Endodermal cell (in vitro differentiated cells): ENCODE results near the gene KRTAP19-3. TPM values are rescaled to one million over a fixed set of nuclear protein-coding genes. Genes with fewer than 3 reads are reported as not detected.
A peak's percentile ranks its signal among the peaks of the same experiment; 100 is the strongest.
"Not testable (repeated sequence)": the region's sequence is repeated elsewhere in the genome, so short reads cannot be mapped to it uniquely, and the experiment has no call there.

Experiments
- DNase-seq: peaks from one replicate; pipeline ENCODE4 v3.0.0-alpha.2; 2017
- H3K27ac ChIP-seq: 2 replicates; pipeline ENCODE4 v1.5.1; 2013; ENCODE audit warnings: mild to moderate bottlenecking, low read depth, low read length, moderate library complexity
- H3K27me3 ChIP-seq: 2 replicates; pipeline ENCODE4 v1.6.1; 2013; ENCODE audit warnings: mild to moderate bottlenecking, low read length, moderate library complexity; ENCODE audit not compliant: insufficient read depth, control insufficient read depth, poor library complexity, severe bottlenecking
- H3K36me3 ChIP-seq: 2 replicates; pipeline ENCODE4 v1.7.0; 2013; ENCODE audit warnings: mild to moderate bottlenecking, low read length, moderate library complexity; ENCODE audit not compliant: control insufficient read depth, insufficient read depth
- H3K4me1 ChIP-seq: one replicate; pipeline ENCODE4 v1.7.0; 2013; ENCODE audit warnings: low read length; ENCODE audit not compliant: control insufficient read depth, insufficient read depth
- H3K4me3 ChIP-seq: 2 replicates; pipeline ENCODE4 v1.5.1; 2013; ENCODE audit warnings: mild to moderate bottlenecking, low read length, moderate library complexity
- H3K9ac ChIP-seq: 2 replicates; pipeline ENCODE4 v1.6.1; 2013; ENCODE audit warnings: mild to moderate bottlenecking, low read length, moderate library complexity; ENCODE audit not compliant: poor library complexity, severe bottlenecking; ENCODE audit errors: extremely low read depth
- H3K9me3 ChIP-seq: 2 replicates; pipeline ENCODE4 v1.6.1; 2013; ENCODE audit warnings: mild to moderate bottlenecking, low read length, moderate library complexity; ENCODE audit not compliant: control insufficient read depth
- H3K27ac Mint-ChIP-seq: 2 replicates; pipeline ENCODE4 v1.8.0; 2020; ENCODE audit warnings: mixed read lengths
- H3K27me3 Mint-ChIP-seq: 2 replicates; pipeline ENCODE4 v1.8.0; 2021; ENCODE audit warnings: mild to moderate bottlenecking, mixed read lengths; ENCODE audit not compliant: insufficient read depth
- H3K36me3 Mint-ChIP-seq: 2 replicates; pipeline ENCODE4 v1.8.0; 2020; ENCODE audit warnings: low read depth, mixed read lengths
- H3K4me1 Mint-ChIP-seq: 2 replicates; pipeline ENCODE4 v1.8.0; 2020; ENCODE audit warnings: mixed read lengths
- H3K4me3 Mint-ChIP-seq: 2 replicates; pipeline ENCODE4 v1.8.0; 2020; ENCODE audit warnings: mild to moderate bottlenecking, moderate library complexity, mixed read lengths
- H3K9me3 Mint-ChIP-seq: 2 replicates; pipeline ENCODE4 v1.8.0; 2020; ENCODE audit warnings: mild to moderate bottlenecking, mixed read lengths
- CTCF ChIP-seq: fragments of 200-600 bp; sonication (generic); conservative IDR thresholded peaks from 2 replicates; pipeline ENCODE4 v1.5.0; 2021; ENCODE audit warnings: antibody characterized with exemption, mild to moderate bottlenecking
- WGBS, 2 experiments: methylation state at CpG; one replicate each; pipeline versions ENCODE4 v1.1.5 to v1.1.7; 2013; ENCODE audit warnings: missing lambda C conversion rate in 2 of 2, mixed read lengths in 1 of 2; ENCODE audit not compliant: insufficient coverage in 1 of 2, insufficient read length in 1 of 2; 5-methylcytosine and 5-hydroxymethylcytosine counted together
- total RNA-seq, 2 donors: library from RNA; stranded (reverse); fragmentation: NEBNext Ultra II Directional in 1 of 2; extraction: Animal tissue kit (Norgen Biotek cat#: 25700) in 1 of 2; gene quantifications; 2 replicates in 1 of 2; 3 replicates in 1 of 2; pipeline ENCODE4 v1.2.1, GENCODE V29; 2021

KRTAP19-3 gene
- total RNA-seq, 2 donors from 2014 or later = not detected

- not testable (repeated sequence) for H3K9ac ChIP-seq, H3K4me3 ChIP-seq, H3K27ac Mint-ChIP-seq, H3K27ac ChIP-seq, H3K4me1 ChIP-seq, H3K36me3 ChIP-seq, H3K4me3 Mint-ChIP-seq, H3K27me3 Mint-ChIP-seq, H3K9me3 Mint-ChIP-seq, H3K4me1 Mint-ChIP-seq, H3K9me3 ChIP-seq, H3K36me3 Mint-ChIP-seq, H3K27me3 ChIP-seq
- 0 to 22% methylated on average over 2 to 4 of the region's 4 CpGs for WGBS, 2 experiments
- DNase-seq = peak; percentile 54
- TF ChIP-seq CTCF = peak; percentile 76
Measured at GRCh38 chr21:30505621-30506205, 13.9 kb upstream of the KRTAP19-3 start.

GRCh38 chr21:30502041-30502440, 10.2 kb upstream of the KRTAP19-3 start, which contains the start of gene KRTAP19-5:
Gene KRTAP19-5, minus strand, starts transcription at chr21:30502141. Its CDS starts 51 bp downstream, at chr21:30502090.
- Mint-ChIP-seq H3K9me3 (peaks cover 3% of the 10 kb centered on the region), H3K36me3 (no peaks in the 10 kb centered on the region), H3K27ac (no peak within 1 kb of the TSS)

GRCh38 chr21:30497065-30497464, 5.3 kb upstream of the KRTAP19-3 start, which contains the start of gene KRTAP19-4:
Gene KRTAP19-4, minus strand, starts transcription at chr21:30497165. Its CDS starts 55 bp downstream, at chr21:30497110.
- H3K27me3 ChIP-seq = no peaks in the 10 kb centered on the region
- no peak for TF ChIP-seq CTCF
- no peaks in the 10 kb centered on the region for H3K9me3 Mint-ChIP-seq

More at GRCh38 chr21:30502041-30502440, 10.2 kb upstream of the KRTAP19-3 start, which contains the start of gene KRTAP19-5:
- Histone ChIP-seq H3K27me3 (no peaks in the 10 kb centered on the region), H3K36me3 (no peaks in the 10 kb centered on the region), H3K9me3 (no peaks in the 10 kb centered on the region), H3K9ac (no peak within 1 kb of the TSS), H3K4me1 (no peaks in the 10 kb centered on the region), H3K4me3 (no peak within 1 kb of the TSS), H3K27ac (no peak within 1 kb of the TSS)
- no peak for TF ChIP-seq CTCF
- H3K4me1 Mint-ChIP-seq = no peaks in the 10 kb centered on the region
- WGBS, 2 experiments = 91 to 100% methylated on average over 4 to 5 of the region's 6 CpGs
- no peaks in the 10 kb centered on the region for H3K27me3 Mint-ChIP-seq
- DNase-seq = no peak
- H3K4me3 Mint-ChIP-seq = no peak within 1 kb of the TSS

More at GRCh38 chr21:30497065-30497464, 5.3 kb upstream of the KRTAP19-3 start, which contains the start of gene KRTAP19-4:
- H3K36me3 ChIP-seq = no peaks in the 10 kb centered on the region
- WGBS, 2 experiments = 82% methylated on average over 3 of the region's 4 CpGs; no CpG with 5 or more reads in 1 of the 2 experiments
- DNase-seq = no peak
- Mint-ChIP-seq H3K4me1 (no peaks in the 10 kb centered on the region), H3K27me3 (no peaks in the 10 kb centered on the region), H3K36me3 (no peaks in the 10 kb centered on the region), H3K27ac (no peak within 1 kb of the TSS), H3K4me3 (no peak within 1 kb of the TSS)
- no peak within 1 kb of the TSS for H3K27ac ChIP-seq
- H3K9ac ChIP-seq = no peak within 1 kb of the TSS
- H3K4me3 ChIP-seq = no peak within 1 kb of the TSS
- no peaks in the 10 kb centered on the region for H3K9me3 ChIP-seq
- H3K4me1 ChIP-seq = no peaks in the 10 kb centered on the region
